HG03060 (cell line): ENCODE data around the gene ABHD18.
A peak's percentile ranks its signal among the peaks of the same experiment; 100 is the strongest.
"Not testable (repeated sequence)": the region's sequence is repeated elsewhere in the genome, so short reads cannot be mapped to it uniquely, and the experiment has no call there.

ENCODE experiments used
- ATAC-seq: cut with Tn5 transposase; IDR thresholded peaks from one replicate; pipeline ENCODE4 v1.9.1; 2021; ENCODE audit warnings: low read depth, moderate number of reproducible peaks; ENCODE audit not compliant: unreplicated experiment

Gene ABHD18

DNA sequence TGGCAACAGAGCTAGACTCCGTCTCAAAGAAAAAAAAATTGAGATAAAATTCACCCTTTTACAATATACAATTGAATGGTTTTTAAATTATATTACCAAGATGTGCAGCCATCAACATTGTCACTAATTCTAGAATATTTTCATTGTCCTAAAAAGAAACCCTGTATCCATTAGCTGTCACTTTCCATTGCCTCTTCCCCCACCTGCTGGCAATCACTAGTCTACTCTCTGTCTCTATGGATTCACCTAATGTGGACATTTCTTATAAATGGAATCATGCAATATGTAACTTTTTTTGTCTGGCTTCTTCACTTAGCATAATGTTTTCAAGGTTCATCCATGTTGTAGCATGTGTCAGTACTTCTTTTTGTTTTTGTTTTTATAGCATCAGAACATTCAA is 20.8 kb downstream of the ABHD18 start:
- no peak for ATAC-seq

DNA sequence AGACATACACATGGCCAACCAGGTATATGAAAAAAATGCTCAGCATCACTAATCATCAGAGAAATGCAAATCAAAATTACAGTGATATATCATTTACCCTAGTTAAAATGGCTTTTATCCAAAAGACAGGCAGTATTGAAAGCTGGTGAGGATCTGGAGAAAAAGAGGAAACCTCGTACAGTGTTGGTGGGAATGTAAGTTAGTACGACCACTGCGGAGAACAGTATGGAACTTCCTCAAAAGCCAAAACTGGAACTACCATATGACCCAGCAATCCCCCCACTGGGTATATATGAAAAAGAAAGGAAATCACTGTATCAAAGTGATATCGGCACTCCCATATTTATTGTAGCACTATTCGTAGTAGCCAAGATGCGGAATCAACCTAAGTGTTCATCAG is 23.4 kb downstream of the ABHD18 start:
- no peak for ATAC-seq

DNA sequence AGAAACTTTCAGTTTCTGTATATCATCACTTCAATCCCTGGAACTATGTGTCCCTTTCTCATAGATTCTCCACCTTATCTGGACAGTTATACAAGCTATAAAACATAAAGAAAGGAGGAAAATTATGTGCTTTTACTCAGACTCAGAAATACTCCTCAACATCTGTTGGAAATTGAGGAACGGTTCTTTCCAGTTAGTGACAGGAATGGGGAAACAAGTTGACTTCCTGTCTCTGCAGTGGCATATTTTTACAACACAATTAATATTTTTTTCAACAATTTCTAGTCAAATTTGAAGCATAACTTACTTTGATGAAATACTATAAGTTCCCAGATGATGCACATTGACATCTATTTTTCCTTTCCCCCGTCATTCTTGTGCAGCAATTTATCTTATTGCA is 27.9 kb downstream of the ABHD18 start:
- ATAC-seq = no peak

GRCh38 chr4:127995776-127996175 is 30.6 kb downstream of the ABHD18 start:
- ATAC-seq = no peak

DNA sequence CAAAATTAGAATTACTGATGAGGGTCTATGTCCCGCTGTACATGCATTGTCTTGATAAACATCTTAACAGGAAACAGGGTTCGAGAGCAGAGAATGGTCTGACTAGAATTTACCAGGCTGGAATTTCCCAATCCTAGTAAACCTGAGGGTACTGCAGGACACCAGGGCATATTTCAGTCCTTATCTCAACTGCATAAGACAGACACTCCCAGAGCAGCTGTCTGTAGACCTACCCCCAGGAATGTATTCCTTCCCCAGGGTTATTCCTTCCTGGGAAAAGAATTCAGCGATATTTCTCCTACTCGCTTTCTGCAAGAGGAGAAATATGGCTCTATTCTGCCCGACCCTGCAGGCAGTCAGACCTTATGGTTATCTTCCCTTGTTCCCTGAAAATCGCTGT is 31.3 kb downstream of the ABHD18 start:
- not testable (repeated sequence) for ATAC-seq

GRCh38 chr4:127997534-127998388 is 32.6 kb downstream of the ABHD18 start:
- ATAC-seq = peak; percentile 100

DNA sequence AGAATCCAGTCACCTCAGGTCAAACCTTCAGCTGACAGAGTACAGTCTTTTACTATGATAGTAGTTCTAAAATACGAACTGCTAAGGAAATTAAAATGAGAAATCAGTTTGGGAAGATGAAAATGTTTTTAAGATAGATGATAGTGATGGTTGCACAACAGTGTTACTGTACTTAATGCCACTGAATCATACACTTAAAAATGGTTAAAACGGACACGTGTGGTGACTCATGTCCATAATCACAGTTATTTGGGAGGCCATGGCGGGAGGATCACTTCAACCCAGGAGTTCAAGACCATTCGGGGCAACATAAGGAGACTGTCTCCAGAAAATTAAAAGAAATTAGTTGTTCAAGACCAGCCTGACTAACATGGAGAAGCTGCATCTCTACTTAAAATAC is 41.4 kb downstream of the ABHD18 start:
- ATAC-seq = no peak

GRCh38 chr4:128009428-128009827 is 44.2 kb downstream of the ABHD18 start:
- ATAC-seq = no peak

- ATAC-seq = no peak
These were observed 60.1 kb downstream of the ABHD18 start for GRCh38 chr4:128025319-128025718.

GRCh38 chr4:128029907-128030306 is 64.7 kb downstream of the ABHD18 start:
- no peak for ATAC-seq

- ATAC-seq = no peak
These were observed 66.7 kb downstream of the ABHD18 start for GRCh38 chr4:128031756-128032384.

DNA sequence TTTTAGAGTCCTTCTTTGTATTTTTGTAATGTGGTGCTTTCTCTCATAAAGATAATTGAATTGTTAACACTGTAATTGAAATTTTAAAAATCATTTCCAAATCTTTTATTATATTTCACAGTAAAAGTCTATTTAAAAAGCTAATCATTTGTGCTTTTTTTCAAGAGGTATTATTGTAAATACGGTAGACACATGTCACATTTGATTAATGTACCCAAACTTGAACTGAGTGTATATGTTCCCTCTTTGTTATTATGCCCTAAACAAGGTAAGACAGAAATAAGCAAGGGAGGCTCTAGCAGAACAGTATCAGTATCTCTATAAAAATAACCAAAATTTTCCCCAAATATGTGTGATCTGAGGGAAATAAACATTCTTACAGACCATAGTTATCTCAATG is 74.4 kb downstream of the ABHD18 start:
- no peak for ATAC-seq

DNA sequence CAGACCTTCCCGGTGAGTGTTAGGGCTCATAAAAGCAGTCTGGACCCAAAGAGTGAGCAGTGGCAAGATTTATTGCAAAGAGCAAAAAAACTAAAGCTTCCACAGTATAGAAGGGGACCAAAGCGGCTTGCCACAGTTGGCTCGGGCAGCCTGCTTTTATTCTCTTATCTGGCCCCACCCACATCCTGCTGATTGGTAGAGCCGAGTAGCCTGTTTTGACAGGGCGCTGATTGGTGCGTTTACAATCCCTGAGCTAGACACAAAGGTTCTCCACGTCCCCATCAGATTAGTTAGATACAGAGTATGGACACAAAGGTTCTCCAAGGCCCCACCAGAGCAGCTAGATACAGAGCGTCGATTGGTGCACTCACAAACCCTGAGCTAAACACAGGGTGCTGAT is 81.8 kb downstream of the ABHD18 start:
- ATAC-seq = not testable (repeated sequence)

DNA sequence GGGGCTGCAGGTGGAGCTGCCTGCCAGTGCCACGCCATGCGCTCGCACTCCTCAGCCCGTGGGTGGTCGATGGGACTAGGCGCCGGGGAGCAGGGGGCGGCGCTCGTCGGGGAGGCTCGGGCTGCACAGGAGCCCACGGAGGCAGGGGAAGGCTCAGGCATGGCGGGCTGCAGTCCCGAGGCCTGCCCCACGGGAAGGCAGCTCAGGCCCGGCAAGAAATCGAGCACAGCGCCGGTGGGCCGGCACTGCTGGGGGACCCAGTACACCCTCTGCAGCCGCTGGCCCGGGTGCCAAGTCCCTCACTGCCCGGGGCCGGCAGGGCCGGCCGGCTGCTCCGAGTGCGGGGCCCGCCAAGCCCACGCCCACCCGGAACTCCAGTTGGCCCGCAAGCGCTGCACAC is 82.3 kb downstream of the ABHD18 start:
- ATAC-seq = not testable (repeated sequence)

DNA sequence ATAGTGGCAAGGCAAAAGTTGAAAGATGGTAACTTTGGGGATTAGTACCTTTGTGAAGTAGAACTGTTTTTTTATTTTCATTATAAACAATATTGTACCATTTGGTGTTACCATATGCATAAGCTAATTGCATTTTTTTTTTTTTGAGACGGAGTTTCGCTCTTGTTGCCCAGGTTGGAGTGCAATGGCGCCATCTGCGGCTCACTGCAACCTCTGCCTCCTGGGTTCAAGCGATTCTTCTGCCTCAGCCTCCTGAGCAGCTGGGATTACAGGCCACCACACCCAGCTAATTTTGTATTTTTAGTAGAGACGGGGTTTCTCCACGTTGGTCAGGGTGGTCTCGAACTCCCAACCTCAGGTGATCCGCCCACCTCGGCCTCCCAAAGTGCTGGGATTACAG is 86.0 kb downstream of the ABHD18 start:
- ATAC-seq = not testable (repeated sequence)

DNA sequence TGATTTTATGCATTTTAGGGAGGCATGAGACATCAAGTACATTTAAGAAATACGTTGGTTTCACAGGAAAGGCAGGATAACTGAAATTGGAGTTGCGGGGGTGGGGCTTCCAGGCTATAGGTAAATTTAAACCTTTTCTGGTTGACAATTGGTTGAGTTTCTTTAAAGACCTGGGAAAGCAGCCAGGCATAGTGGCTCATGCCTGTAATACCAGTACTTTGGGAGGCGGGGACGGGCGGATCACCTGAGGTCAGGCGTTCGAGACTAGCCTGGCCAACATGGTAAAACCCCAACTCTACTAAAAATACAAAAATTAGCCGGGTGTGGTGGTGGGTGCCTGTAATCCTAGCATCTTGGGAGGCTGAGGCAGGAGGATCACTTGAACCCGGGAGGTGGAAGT is 89.7 kb downstream of the ABHD18 start:
- not testable (repeated sequence) for ATAC-seq

GRCh38 chr4:128055441-128056206 is 90.4 kb downstream of the ABHD18 start:
- not testable (repeated sequence) for ATAC-seq

DNA sequence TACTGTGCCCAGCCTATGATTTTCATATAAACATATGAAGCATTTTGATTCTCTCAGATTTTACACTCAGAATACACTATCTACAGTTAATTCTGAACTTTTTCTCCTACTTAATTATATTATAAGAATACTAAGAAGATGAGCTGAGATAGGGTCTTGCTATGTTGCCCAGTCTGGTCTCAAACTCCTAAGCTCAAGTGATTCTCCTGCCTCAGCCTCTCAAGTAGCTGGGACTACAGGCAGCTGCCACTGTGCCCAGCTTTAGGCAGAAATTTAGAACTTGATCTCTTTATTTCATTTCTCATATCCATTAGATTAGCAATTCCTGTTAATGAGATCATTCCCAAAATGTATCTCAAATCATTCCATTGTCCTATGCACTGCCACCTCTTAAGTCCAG is 91.2 kb downstream of the ABHD18 start:
- no peak for ATAC-seq

GRCh38 chr4:128060121-128060698 is 95.0 kb downstream of the ABHD18 start:
- ATAC-seq = no peak

- ATAC-seq = peak; percentile 79
These were observed 95.7 kb downstream of the ABHD18 start, which contains the start of gene LARP1B for GRCh38 chr4:128060699-128061565. Gene LARP1B (plus strand): TSS chr4:128061312. CDS start chr4:128074952, 13,640 bp downstream.
